SK-N-SH treated with all-trans-retinoic acid at 6 μM for 48 hours (cell line): ENCODE data around the gene DTNB.

ENCODE experiments used
- ATAC-seq: fragments of 200-7000 bp; cut with Tn5 transposase; 3 replicates; pipeline ENCODE4 v1.9.1; 2020; ENCODE audit warnings: mild to moderate bottlenecking, moderate library complexity
- ARNTL ChIP-seq: fragments of 450-650 bp; formaldehyde crosslinking; IDR thresholded peaks from 2 replicates; pipeline ENCODE4 v1.5.0; 2020; ENCODE audit warnings: low read depth, mild to moderate bottlenecking, moderate library complexity, borderline replicate concordance
- BACH2 ChIP-seq: fragments of 250-450 bp; sonication (Bioruptor Pico); IDR thresholded peaks from 2 replicates; pipeline ENCODE4 v1.9.0; 2021; ENCODE audit warnings: mild to moderate bottlenecking, borderline replicate concordance
- CSDC2 ChIP-seq: fragments of 250-450 bp; sonication (Bioruptor Pico); IDR thresholded peaks from 2 replicates; pipeline ENCODE4 v1.5.0; 2020; ENCODE audit warnings: mild to moderate bottlenecking, moderate library complexity
- GLIS3 ChIP-seq: fragments of 250-450 bp; sonication (Bioruptor Pico); IDR thresholded peaks from 2 replicates; pipeline ENCODE4 v1.5.0; 2020; ENCODE audit warnings: mild to moderate bottlenecking, moderate library complexity
- ISL1 ChIP-seq: fragments of 250-450 bp; sonication (Bioruptor Pico); IDR thresholded peaks from 2 replicates; pipeline ENCODE4 v2.1.2; 2022; ENCODE audit warnings: mild to moderate bottlenecking, moderate library complexity
- OSR1 ChIP-seq: fragments of 250-450 bp; sonication (Bioruptor Pico); IDR thresholded peaks from 2 replicates; pipeline ENCODE4 v1.8.0; 2022; ENCODE audit warnings: moderate library complexity, mild to moderate bottlenecking, inconsistent platforms
- RARB ChIP-seq: fragments of 250-450 bp; sonication (Bioruptor Pico); IDR thresholded peaks from 2 replicates; pipeline ENCODE4 v1.8.0; 2021; ENCODE audit warnings: mild to moderate bottlenecking, moderate library complexity
- SNAI2 ChIP-seq: fragments of 250-450 bp; sonication (Bioruptor Pico); IDR thresholded peaks from 2 replicates; pipeline ENCODE4 v1.5.0; 2020; ENCODE audit warnings: mild to moderate bottlenecking, moderate library complexity
- TOX ChIP-seq: fragments of 250-450 bp; sonication (Bioruptor Pico); IDR thresholded peaks from 2 replicates; pipeline ENCODE4 v1.8.0; 2021; ENCODE audit warnings: mild to moderate bottlenecking, moderate library complexity, borderline replicate concordance
- ZC3H10 ChIP-seq: fragments of 250-450 bp; sonication (Bioruptor Pico); IDR thresholded peaks from 2 replicates; pipeline ENCODE4 v1.5.1; 2021; ENCODE audit warnings: mild to moderate bottlenecking, moderate library complexity
- ZFP3 ChIP-seq: fragments of 250-450 bp; sonication (Bioruptor Pico); IDR thresholded peaks from 2 replicates; pipeline ENCODE4 v1.5.0; 2020; ENCODE audit warnings: mild to moderate bottlenecking, moderate library complexity
- ZFP30 ChIP-seq: fragments of 450-650 bp; formaldehyde crosslinking; IDR thresholded peaks from 2 replicates; pipeline ENCODE4 v1.5.0; 2022; ENCODE audit warnings: mild to moderate bottlenecking, moderate library complexity
- ZNF565 ChIP-seq: fragments of 450-650 bp; formaldehyde crosslinking; conservative IDR thresholded peaks from 2 replicates; pipeline ENCODE4 v1.5.0; 2020; ENCODE audit warnings: low read depth, mild to moderate bottlenecking, moderate library complexity
- ZNF70 ChIP-seq: fragments of 450-650 bp; formaldehyde crosslinking; IDR thresholded peaks from 2 replicates; pipeline ENCODE4 v1.5.0; 2020; ENCODE audit warnings: mild to moderate bottlenecking, moderate library complexity
- ZNF8 ChIP-seq: fragments of 450-650 bp; formaldehyde crosslinking; IDR thresholded peaks from 2 replicates; pipeline ENCODE4 v1.5.0; 2020; ENCODE audit warnings: mild to moderate bottlenecking, moderate library complexity
- TF ChIP-seq, protein P1 (sequence below): fragments of 250-450 bp; sonication (Bioruptor Pico); IDR thresholded peaks from 2 replicates; pipeline ENCODE4 v1.5.1; 2020; ENCODE audit warnings: low read depth, mild to moderate bottlenecking, moderate library complexity
- TF ChIP-seq, protein P2 (sequence below): fragments of 250-450 bp; sonication (Bioruptor Pico); IDR thresholded peaks from 2 replicates; pipeline ENCODE4 v1.5.0; 2020; ENCODE audit warnings: mild to moderate bottlenecking, moderate library complexity
- TF ChIP-seq, protein P3 (sequence below): fragments of 250-450 bp; sonication (Bioruptor Pico); IDR thresholded peaks from 2 replicates; pipeline ENCODE4 v1.8.0; 2021; ENCODE audit warnings: low read depth, mild to moderate bottlenecking, moderate library complexity, borderline replicate concordance
- TF ChIP-seq, protein P4 (sequence below): fragments of 250-450 bp; sonication (Bioruptor Pico); IDR thresholded peaks from 2 replicates; pipeline ENCODE4 v1.5.1; 2021; ENCODE audit warnings: mild to moderate bottlenecking, moderate library complexity
- TF ChIP-seq, protein P5 (sequence below): fragments of 250-450 bp; sonication (Bioruptor Pico); IDR thresholded peaks from 2 replicates; pipeline ENCODE4 v1.8.0; 2020; ENCODE audit warnings: mild to moderate bottlenecking, moderate library complexity, borderline replicate concordance

The DTNB gene

DNA sequence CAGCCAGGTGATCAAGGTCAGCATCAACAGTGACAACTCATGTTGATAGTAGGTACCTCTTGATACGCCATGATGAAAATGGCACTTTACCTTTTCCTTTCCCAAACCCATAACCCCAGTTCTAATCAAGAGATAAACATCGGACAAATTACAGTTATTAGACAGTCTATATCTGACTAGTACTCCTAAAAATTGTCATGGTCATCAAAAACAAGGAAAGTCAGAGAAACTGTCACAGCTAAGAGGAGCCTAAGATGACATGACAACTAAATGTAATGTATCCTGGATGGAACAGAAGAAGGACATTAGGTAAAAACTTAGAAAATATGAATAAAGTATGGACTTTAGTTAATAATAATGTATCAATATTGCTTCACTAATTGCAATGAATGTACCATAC is 234.6 kb downstream of the DTNB start (continued):
- TF ChIP-seq ZNF8 (CRISPR knock-in tag) (no peak), ZNF70 (CRISPR knock-in tag) (no peak), ISL1 (no peak), BACH2 (CRISPR knock-in tag) (no peak), TOX (CRISPR knock-in tag) (no peak), ZFP3 (CRISPR knock-in tag) (no peak), ZC3H10 (CRISPR knock-in tag) (no peak), SNAI2 (CRISPR knock-in tag) (no peak)
- TF ChIP-seq, protein P1, sequence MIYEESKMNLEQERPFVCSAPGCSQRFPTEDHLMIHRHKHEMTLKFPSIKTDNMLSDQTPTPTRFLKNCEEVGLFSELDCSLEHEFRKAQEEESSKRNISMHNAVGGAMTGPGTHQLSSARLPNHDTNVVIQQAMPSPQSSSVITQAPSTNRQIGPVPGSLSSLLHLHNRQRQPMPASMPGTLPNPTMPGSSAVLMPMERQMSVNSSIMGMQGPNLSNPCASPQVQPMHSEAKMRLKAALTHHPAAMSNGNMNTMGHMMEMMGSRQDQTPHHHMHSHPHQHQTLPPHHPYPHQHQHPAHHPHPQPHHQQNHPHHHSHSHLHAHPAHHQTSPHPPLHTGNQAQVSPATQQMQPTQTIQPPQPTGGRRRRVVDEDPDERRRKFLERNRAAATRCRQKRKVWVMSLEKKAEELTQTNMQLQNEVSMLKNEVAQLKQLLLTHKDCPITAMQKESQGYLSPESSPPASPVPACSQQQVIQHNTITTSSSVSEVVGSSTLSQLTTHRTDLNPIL (CRISPR knock-in tag): no peak

DNA sequence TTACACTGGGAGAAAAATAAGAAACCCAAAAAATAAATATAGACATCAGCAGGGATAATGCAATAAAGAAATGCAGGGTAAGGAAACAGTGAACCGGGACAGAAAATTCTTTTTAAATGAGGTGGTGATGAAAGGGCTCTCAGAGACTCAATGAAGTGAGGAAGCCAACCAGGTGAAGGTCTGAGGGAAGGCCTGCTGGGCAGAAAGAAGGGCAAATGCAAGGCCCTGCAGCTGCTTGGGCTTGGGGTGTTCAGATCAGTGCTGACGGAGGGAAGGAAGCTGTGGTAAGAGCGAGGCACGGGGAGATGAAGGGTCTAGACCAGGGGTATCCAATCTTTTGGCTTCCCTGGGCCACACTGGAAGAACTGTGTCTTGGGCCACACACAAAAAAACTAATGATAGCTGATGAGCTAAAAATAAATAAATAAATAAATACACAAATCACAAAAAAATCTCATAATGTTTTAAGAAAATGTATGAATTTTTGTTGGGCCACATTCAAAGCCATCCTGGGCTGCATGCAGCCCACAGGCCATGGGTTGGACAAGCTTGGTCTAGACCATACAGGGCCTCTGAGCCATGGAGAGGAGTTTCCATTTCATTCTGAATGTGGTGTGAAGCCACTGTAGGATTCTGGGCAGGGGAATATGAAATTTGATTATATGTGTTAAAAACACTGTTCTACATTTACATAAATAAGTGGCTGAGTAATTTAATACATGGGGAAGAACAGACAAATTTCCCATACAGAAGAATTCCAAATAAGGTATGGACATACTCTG is 235.3 kb downstream of the DTNB start:
- ATAC-seq: no peak

More for the DNA sequence above, 235.3 kb downstream of the DTNB start:
- TF ChIP-seq, protein P1 (CRISPR knock-in tag): no peak
- TF ChIP-seq GLIS3 (no peak), CSDC2 (CRISPR knock-in tag) (no peak), OSR1 (CRISPR knock-in tag) (no peak), ARNTL (CRISPR knock-in tag) (no peak), ZFP3 (CRISPR knock-in tag) (no peak), BACH2 (CRISPR knock-in tag) (no peak), ZNF8 (CRISPR knock-in tag) (no peak), TOX (CRISPR knock-in tag) (no peak), ZFP30 (CRISPR knock-in tag) (no peak), ZC3H10 (CRISPR knock-in tag) (no peak), SNAI2 (CRISPR knock-in tag) (no peak), ZNF565 (CRISPR knock-in tag) (no peak), RARB (no peak)
- TF ChIP-seq, protein P2, sequence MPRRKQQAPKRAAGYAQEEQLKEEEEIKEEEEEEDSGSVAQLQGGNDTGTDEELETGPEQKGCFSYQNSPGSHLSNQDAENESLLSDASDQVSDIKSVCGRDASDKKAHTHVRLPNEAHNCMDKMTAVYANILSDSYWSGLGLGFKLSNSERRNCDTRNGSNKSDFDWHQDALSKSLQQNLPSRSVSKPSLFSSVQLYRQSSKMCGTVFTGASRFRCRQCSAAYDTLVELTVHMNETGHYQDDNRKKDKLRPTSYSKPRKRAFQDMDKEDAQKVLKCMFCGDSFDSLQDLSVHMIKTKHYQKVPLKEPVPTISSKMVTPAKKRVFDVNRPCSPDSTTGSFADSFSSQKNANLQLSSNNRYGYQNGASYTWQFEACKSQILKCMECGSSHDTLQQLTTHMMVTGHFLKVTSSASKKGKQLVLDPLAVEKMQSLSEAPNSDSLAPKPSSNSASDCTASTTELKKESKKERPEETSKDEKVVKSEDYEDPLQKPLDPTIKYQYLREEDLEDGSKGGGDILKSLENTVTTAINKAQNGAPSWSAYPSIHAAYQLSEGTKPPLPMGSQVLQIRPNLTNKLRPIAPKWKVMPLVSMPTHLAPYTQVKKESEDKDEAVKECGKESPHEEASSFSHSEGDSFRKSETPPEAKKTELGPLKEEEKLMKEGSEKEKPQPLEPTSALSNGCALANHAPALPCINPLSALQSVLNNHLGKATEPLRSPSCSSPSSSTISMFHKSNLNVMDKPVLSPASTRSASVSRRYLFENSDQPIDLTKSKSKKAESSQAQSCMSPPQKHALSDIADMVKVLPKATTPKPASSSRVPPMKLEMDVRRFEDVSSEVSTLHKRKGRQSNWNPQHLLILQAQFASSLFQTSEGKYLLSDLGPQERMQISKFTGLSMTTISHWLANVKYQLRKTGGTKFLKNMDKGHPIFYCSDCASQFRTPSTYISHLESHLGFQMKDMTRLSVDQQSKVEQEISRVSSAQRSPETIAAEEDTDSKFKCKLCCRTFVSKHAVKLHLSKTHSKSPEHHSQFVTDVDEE (CRISPR knock-in tag): no peak
- TF ChIP-seq, protein P3, sequence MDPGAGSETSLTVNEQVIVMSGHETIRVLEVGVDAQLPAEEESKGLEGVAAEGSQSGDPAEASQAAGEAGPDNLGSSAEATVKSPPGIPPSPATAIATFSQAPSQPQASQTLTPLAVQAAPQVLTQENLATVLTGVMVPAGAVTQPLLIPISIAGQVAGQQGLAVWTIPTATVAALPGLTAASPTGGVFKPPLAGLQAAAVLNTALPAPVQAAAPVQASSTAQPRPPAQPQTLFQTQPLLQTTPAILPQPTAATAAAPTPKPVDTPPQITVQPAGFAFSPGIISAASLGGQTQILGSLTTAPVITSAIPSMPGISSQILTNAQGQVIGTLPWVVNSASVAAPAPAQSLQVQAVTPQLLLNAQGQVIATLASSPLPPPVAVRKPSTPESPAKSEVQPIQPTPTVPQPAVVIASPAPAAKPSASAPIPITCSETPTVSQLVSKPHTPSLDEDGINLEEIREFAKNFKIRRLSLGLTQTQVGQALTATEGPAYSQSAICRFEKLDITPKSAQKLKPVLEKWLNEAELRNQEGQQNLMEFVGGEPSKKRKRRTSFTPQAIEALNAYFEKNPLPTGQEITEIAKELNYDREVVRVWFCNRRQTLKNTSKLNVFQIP (CRISPR knock-in tag): no peak
- TF ChIP-seq, protein P4, sequence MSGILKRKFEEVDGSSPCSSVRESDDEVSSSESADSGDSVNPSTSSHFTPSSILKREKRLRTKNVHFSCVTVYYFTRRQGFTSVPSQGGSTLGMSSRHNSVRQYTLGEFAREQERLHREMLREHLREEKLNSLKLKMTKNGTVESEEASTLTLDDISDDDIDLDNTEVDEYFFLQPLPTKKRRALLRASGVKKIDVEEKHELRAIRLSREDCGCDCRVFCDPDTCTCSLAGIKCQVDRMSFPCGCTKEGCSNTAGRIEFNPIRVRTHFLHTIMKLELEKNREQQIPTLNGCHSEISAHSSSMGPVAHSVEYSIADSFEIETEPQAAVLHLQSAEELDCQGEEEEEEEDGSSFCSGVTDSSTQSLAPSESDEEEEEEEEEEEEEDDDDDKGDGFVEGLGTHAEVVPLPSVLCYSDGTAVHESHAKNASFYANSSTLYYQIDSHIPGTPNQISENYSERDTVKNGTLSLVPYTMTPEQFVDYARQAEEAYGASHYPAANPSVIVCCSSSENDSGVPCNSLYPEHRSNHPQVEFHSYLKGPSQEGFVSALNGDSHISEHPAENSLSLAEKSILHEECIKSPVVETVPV (CRISPR knock-in tag): no peak
- TF ChIP-seq, protein P5, sequence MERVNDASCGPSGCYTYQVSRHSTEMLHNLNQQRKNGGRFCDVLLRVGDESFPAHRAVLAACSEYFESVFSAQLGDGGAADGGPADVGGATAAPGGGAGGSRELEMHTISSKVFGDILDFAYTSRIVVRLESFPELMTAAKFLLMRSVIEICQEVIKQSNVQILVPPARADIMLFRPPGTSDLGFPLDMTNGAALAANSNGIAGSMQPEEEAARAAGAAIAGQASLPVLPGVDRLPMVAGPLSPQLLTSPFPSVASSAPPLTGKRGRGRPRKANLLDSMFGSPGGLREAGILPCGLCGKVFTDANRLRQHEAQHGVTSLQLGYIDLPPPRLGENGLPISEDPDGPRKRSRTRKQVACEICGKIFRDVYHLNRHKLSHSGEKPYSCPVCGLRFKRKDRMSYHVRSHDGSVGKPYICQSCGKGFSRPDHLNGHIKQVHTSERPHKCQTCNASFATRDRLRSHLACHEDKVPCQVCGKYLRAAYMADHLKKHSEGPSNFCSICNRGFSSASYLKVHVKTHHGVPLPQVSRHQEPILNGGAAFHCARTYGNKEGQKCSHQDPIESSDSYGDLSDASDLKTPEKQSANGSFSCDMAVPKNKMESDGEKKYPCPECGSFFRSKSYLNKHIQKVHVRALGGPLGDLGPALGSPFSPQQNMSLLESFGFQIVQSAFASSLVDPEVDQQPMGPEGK (CRISPR knock-in tag): no peak
- TF ChIP-seq, all 23 proteins: peak for 0
